ENCODE data around the gene HIVEP2. TPM values are rescaled to one million over a fixed set of nuclear protein-coding genes. Genes with fewer than 3 reads are reported as not detected.

HIVEP2 gene
- total RNA-seq, 1 experiment from 2014 or later: 8.2 TPM

DNA sequence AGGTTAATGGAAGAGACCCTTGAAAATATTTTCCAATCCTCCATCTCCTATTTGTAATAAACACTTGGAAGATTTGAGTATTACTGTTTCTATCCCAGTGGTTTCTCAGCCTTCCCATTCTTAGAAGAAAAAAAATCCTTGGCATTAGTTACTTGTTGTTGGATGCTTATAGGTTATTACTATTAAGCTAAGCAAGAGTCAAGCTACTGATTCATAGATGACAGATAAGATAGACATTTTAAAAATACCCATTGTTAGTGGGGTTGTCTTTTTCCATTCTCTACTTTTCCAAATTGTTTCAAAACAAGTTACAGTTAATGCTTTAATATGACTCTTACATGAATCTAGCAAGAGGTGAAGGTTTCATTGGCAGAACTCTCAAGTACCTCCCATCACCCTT is 158.5 kb downstream of the HIVEP2 start:
- no peak for DNase-seq (ENCODE audit: low read depth)

DNA sequence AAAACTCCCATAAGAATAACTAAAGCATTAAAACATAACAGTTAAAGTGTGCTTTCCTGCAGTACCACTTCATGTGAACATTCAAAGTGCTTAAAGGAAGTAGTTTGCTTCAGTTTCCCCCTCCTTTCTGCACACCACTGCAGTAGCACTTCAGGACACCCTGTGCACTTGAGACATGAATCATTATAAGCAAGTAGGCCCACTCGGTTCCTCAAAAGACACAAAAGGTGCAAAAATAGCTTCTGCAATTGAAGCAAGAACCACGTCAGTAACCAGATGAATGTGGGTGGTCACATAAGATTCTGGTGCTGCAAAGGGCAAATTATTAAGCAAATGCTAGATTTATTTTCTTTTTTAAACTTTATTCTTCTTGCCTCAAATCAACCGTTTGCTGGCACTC is 160.6 kb downstream of the HIVEP2 start:
- no peak for DNase-seq (ENCODE audit: low read depth)

DNA sequence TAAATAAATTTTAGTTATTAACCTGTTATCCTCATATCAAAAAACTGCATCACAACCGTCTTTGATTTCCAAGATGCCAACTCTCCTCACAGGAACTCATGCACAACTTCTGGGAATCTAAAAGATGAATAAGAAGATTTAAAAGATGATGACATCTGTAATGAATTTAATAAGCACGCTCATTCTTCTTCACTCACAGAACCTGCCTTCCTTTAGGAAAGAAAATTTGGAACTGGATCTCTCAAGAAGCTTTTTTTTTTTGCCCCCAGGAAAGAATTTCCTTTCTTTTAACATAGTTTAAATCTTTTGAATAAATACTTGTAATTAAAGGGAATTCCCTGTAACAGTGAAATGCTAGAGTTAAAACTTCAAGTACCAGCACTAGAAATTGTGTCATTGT is 161.5 kb downstream of the HIVEP2 start:
- no peak for DNase-seq (ENCODE audit: low read depth)

DNA sequence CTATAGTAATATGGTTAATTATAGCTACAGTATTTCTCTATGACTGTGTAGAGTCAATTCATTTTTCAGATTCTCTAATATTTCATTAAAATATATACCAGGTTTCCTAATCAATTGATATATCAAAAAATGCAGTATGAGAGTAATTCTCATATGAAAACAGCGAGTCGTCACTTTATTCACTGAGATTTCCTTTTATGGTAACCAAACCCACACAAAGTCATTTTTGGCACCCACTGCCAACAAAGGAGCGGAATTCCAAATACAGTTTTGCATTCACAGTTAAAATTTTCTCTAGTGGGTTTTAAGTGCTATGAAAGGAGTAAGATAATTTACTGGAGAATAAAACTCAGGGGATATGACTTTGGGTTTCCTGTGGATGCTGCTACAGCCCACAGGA is 163.8 kb downstream of the HIVEP2 start:
- no peak for DNase-seq (ENCODE audit: low read depth)

DNA sequence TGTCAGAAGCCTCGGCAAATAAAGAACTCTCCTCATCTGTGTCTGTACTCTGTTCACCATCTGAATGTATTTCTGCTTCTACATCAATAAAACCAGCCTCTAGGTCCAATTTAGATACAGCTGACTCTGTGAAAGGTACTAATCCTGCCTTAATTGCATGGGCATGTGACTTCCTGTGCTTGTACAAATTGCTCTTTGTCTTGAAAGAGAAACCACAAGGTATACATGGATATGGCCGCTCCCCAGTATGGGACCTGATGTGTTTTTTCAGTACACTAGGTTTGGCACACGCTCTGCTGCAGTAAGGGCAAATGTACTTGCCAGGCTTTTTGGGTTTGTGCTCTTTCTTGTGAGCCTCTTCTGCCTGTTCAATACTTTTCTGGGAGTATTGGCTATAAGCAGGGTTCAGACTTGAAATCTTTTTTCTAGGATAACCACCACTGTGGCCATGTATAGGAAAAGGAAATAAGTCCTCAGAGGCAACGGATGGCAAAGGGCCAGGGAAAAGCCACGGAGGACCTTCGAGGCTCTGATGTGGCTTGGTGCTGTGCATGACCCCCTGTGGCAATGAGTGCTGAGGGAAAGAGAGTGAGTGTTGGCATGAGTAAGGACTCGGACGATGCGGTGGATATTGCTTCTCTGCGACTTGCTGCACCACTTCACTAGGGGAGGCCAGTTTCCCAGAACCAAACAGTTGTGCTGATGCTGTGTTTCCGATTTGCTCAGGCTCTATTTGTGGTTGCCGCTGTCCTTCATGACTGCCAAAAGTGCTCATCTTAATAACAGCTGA is 170.9 kb downstream of the HIVEP2 start:
- no peak for DNase-seq (ENCODE audit: low read depth)

DNA sequence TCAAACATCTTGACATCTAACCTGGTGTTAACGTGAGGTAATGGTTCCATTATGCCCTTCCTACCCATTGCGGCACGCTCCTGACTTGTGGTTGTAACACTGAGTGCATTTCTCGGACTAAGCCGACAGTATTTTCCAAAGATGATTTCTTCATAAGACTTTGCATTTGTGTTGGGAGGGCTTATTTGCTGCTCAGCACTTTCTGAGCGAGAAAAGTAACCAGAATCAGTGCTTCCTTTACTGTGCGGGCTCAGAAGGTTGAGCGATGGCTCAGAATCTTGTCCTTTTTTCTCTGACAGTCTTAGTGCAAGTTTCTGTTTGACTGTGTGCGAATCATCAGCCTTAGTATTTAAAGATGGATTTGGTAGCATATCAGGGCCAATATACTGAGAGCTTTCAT is 171.7 kb downstream of the HIVEP2 start:
- DNase-seq (ENCODE audit: low read depth): no peak

DNA sequence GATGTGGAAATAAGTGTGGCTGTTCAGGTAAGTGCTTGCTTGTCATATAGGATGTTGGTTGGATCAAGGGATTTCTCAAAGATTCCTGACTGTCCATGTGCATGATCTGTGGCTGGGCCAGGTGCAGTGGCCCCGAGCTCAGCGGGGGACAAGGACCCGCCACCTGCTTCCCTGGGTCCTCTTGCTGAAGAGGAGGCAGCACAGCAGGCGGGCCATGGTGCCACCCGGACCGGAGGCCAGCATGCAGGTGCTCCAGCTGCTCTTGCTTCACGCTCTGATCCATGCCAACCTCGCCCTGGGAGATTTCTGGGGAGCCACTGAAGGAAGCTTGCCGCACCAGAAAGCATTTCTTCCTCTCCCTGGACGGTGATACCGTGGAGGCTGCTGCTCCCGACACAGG is 173.8 kb downstream of the HIVEP2 start:
- DNase-seq (ENCODE audit: low read depth): no peak

DNA sequence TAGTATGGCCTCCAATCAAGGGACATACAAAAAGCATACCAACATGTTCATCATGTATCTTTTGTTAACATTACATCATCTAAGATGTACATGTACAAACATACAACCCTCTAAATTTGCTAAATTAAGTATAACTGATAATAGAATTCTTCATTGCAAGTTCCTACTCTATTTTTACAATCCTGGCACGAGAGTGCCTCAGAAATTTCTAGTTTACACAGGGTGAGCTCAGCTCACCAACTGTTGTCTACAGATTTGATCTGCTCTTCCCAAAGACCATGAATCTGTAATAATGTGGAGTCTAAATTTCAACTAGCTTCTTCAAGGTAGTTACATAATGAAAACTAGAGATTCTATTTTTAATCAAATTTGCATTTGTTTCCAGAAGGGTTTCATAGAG is 179.7 kb downstream of the HIVEP2 start:
- no peak for DNase-seq (ENCODE audit: low read depth)

DNA sequence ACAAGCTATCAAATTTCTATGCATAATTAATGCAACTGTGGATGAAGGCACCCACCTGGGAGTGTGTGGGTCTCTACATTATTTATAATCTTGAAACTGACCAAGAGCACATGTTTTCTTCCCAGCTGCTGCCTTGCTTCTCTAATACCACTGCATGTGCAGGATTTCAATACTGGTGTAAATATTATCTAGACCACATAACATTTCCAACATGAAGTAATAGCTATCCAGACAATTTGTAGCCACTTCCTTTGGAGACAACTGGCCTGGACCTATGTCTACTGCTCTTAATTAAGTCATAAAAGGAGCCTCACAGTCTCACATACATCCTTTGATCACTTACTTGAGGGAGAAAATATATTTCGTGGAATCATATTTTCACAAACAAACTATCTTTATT is 180.7 kb downstream of the HIVEP2 start:
- no peak for DNase-seq (ENCODE audit: low read depth)

DNA sequence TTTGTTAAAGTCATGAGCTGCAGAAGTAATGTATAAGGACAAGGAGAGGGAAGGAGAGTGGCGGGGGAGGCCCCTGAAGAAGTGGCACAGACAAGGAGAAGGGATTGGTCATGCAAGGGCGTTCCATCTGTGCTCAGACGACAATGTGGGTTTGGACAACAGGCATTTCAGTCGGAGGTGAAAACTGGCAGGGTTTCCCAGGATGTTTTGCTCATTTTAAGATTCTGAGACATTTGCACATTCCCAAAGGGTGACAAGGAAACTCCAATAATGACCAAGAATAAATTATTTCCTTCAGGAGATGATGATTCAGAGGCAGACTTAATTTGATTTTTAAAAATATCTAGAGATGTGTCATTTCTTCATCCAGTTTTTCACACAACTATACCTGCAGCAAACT is 181.8 kb downstream of the HIVEP2 start:
- peak; percentile 62 for DNase-seq (ENCODE audit: low read depth)

DNA sequence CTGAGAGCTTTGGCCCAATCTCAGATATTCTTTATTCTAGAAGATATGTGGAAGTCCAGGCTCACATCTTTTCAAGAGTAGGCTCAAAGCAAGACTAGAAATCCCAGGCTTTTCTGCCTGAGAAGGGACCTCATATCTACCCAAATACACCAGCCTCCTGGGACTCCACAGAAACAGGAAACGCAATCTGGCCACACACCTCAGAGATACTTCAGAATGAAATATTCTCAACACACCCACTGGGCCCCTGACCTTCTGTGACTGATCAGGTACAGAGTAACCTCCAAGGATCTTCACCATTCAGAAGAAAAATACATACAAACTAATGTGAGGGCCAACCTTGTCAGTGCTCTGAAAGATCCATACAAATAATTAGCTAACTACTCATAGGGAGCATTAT is 183.2 kb downstream of the HIVEP2 start:
- DNase-seq (ENCODE audit: low read depth): no peak

DNA sequence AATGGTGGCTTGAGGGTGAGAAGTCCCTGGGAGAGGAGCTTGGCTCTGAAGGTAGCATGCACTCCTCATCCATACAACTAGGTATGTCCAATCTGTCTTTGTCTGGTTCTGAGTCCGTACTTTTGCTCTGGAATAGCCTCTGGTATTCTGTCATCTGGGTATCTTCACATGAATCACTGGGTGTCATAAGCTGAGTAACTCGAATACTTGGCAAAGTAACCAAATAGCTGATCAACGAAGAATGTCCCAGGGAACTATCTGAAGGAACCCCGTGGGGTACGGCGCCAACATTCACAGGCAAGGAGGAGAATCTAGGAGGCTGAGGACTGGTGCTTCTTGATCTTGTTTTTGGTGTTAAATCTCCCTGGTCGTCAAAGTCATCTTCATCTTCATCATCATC is 184.8 kb downstream of the HIVEP2 start:
- no peak for DNase-seq (ENCODE audit: low read depth)

DNA sequence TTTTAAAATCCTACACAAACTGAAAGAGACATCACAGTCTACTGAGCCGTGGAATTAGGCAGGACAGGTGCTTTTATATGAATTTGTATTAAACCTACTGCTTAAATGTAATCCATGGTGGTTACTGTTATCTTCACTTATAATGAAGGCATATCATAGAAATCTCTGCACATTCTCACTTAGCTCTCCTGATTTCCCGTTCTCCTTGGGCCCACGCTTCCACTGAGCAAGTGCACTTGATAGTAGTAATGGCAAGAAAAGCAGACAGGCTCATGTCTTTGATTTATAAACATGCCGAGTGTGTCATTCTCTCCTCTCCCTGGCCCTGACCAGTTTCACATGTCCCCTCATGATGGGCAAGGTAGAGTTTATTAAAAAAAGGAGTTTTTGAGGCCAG is 186.3 kb downstream of the HIVEP2 start:
- no peak for DNase-seq (ENCODE audit: low read depth)

DNA sequence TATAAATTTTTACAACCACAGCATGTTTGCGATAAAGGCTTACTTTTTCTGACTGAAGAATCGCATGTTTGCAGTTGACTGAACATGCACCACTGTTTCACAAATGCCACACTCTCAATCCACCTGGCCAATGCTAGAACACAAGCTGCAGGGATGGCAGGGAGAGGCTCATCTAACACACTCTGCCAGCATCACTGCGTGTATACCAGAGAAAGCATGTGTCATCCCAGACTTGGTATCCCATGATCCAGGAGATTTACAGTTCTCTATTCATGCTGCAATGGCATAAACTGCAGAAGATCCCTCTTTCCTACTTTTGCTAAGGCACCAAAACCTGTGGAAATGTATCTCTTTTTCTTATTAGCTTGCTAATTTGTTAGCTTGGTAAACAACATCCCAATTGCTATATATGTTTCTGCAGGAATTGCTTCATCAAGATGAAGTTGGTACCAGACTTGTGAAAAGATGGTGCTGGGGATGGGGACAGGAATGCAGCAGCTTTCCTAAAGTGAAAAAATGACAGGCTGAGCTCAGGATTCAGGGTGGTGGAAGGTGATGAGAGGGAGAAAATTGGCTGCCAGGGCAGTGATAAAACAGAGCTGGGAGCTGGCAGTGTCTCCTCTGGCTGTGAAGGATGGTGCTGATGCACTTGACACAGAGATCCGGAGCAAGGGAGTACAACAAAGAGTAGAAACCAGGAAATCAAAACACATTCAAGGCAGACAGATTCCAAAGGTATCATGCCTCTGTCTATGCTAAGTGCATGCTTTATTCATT is 186.9 kb downstream of the HIVEP2 start:
- DNase-seq (ENCODE audit: low read depth): no peak

DNA sequence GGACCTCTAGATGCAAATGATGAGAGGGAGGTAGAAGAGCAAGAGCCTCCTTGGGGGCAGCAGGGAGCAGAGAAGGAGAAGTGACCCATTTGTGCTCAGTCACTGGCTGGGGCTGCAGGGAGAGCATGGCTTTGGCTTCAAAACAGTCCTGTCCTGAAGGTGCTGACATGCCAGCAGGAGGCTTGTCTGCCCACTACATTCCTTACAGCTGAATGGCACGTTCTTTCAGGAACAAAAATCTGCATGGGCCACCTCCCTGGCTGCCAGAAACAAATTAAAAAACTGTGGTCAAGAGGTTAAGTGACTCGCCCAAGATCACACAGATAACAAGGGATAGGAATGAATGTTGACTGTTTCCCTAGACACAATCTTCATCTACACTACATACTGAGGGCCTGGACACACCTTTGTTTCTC is 188.8 kb downstream of the HIVEP2 start:
- peak; percentile 58 for DNase-seq (ENCODE audit: low read depth)

DNA sequence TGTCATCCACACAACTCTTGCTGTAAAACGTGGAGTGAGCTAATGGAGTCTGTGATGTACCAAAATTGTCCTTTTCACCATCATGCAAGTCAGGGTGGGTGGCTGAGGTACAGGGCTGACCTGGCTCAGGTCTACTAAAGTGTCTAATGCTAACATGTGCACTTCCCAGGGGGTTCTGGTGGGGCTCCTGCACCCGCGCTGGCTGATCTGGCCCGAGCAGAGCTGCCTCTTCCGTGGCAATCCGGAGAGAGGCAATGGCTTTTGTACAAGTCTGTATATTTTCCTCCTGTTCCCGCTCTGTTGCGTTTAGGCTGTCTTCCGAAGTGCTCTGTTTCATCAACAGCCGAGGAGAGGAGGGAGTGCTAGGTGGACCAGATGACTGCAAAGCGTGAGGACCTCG is 191.8 kb downstream of the HIVEP2 start:
- DNase-seq (ENCODE audit: low read depth): no peak

DNA sequence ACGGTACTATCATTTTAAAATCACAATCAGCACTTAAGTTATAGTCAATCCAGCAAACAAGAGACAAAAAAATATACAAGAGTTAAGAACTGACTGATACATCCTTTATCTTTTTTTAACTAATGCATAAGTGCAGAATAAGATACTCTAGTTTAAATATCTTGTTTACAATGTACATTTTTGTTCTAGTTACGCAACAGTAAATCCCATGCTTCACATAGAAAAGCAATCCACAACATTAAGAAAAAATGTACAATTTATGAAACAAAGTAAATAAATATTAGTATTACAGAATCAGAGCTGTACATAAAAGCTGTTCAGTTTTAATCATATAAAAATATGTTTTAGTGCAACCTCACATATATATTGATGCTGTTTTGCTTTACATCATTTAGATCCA is 192.6 kb downstream of the HIVEP2 start:
- DNase-seq (ENCODE audit: low read depth): no peak

DNA sequence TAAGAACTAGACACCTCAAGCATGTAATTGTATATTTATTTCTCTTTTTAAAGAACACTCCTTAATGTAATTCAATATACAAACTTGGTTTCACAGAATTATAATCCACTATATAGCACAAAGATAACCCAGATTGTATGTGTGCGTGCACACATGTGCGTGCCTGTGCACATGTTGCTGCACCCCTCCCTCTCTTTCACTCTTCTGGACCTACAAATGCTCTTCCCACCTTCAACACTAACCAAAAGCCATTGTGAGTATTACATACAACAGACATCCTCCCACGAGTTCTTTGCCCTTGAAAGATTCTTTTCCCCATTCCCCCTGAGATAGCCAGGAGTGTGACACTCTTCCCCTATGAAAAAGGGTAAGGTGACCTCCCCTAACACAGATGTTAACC is 193.5 kb downstream of the HIVEP2 start:
- no peak for DNase-seq (ENCODE audit: low read depth)

DNA sequence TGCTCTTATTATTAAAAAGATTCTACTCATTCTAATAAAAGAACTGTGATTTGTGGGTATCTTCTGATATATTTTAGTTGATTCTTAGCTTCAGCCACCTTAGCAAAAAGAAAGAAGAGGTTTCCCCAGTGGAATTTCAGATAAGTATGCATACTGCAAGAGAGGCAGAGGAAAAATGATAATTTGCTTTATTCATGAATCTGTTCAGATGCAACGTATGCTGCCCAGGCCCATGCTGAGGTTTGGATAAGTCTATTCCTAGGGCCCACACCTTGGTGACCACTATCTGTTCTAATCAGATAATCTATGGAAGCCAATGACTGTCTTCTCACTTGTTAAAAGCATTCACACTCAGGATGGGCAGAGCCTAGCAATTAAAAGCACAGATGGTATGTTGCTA is 194.0 kb downstream of the HIVEP2 start:
- DNase-seq (ENCODE audit: low read depth): no peak

DNA sequence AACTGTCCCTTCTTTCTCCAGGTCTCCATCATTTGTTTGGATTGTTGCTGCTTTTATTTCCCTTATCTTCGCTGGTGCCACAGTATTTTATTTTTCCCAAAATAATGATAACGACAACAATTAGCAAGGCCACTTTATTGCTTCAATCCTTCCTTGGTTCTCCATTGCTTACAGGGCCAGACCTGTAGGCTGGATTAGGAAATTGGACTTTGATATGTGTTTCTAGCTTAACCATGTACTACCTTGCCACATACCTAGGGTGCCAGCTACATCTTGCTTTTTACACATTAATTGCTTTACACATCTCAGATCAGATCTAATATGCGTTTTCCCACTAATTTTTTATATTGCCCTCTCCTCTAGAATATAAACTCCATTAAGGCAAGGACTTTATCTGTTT is 195.4 kb downstream of the HIVEP2 start:
- no peak for DNase-seq (ENCODE audit: low read depth)

DNA sequence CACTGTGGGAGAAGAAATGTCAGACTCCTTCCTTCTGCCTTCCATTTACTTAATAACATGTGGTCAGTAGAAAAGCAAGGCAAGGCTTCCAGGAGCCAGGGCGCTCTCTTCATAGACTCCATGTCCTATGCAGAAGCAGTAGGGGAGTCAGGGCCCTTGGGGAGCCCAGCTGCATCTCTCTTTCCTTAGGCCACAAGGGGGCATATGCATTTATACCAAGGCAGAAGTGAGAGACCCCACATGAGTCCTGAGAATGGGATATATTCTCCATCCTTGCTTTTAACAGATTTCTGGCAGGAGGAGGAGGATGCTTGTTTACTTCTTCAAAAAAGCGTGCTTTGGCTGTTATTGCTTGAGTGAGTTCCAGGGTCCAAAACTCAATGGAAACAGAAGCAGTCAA is 198.5 kb downstream of the HIVEP2 start:
- DNase-seq (ENCODE audit: low read depth): peak; percentile 36

DNA sequence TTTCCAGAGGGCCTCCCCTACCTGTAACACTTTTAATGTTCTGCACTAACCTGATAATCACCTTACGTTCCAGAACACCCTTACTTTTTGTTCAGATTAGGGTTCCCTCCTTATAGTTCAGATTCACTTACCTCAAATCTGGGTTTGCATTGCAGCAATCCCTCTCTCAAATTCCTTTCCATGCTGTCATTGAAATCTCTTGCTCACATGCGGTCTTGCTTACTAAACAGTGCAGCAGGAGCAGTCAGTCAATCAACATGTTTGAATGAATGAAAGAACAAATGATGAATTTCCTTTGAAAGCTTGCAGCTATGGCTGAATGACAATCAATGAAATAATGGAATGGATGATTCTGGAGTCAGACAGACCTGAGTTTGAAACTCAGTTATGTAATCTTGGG is 200.1 kb downstream of the HIVEP2 start:
- no peak for DNase-seq (ENCODE audit: low read depth)

DNA sequence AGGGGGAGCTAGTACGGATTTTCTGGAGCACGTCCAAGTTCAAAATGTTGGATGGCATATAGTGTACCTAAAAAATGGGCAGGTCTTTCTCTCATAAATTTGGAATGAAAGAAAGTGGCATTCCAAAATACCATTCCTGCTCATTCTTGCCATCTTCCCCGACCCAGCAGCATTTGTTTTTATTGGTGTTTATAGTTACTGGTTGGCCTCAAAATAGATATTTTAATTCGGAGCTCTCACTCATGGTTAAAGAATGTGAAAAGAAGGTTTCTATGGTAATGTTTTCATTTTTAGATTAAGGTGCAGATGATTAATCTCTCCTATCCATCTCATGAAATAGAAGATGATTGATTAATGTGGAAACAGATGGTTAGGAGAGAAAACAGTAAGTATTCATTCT is 204.5 kb downstream of the HIVEP2 start:
- no peak for DNase-seq (ENCODE audit: low read depth)

Measured in Daoy (cell line).